Stimulated activated CD4-positive, alpha-beta T cell treated with anti-CD3 and anti-CD28 coated beads, Interleukin-15, amount 100 ng/mL, for 24 hours (primary cell): ENCODE results near the gene USP22.
"Not testable (repeated sequence)": the region's sequence is repeated elsewhere in the genome, so short reads cannot be mapped to it uniquely, and the experiment has no call there.

ENCODE experiments used
- DNase-seq: peaks from one replicate; pipeline ENCODE4 v3.0.0-alpha.2; 2020

The USP22 gene

GRCh38 chr17:21042458-21043295, at the start of gene USP22:
USP22 (minus strand) TSS chr17:21043011; CDS start chr17:21042835, 176 bp downstream.
- DNase-seq = peak; percentile 49

- DNase-seq = no peak
Observed at GRCh38 chr17:21090902-21091618, 48.2 kb upstream of the USP22 start.

GRCh38 chr17:21089933-21090901, 47.4 kb upstream of the USP22 start:
- DNase-seq = no peak

DNA sequence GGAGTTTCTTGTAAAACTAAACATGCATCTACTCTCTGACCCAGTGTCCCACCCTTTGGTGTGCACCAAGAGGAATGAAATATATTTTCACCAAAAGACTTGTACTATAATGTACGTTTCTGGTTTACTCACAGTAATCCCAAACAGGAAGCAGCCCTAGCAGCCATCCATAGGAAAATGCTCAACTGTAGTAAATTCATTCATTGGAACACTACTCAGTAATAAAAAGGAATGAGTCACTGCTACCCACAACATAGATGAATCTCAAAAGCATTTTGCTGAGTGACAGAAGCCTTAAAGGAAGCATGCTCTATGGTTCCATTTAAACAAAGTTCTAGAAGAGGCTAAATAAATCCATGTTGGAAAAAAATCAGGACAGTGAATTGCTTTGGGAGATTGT, 46.3 kb upstream of the USP22 start:
- no peak for DNase-seq

DNA sequence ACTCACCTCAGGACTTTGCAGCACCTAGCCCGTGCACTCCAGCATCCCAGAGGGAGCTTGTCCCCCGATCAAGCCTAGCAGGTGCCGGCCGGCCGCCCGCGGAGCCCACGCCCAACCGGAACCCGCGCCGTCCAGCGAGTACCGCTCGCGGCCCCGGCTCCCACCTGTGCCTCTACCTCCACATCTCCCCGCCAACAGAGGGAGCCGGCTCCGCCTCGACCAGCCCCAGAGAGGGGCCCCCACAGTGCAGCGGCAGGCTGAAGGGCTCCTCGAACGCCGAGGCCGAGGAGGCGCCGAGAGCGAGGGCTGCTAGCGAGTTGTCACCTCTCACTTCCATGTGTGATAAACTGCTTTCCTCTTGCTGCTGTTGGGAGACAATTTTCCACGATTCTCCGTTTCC, 42.9 kb upstream of the USP22 start:
- no peak for DNase-seq

DNA sequence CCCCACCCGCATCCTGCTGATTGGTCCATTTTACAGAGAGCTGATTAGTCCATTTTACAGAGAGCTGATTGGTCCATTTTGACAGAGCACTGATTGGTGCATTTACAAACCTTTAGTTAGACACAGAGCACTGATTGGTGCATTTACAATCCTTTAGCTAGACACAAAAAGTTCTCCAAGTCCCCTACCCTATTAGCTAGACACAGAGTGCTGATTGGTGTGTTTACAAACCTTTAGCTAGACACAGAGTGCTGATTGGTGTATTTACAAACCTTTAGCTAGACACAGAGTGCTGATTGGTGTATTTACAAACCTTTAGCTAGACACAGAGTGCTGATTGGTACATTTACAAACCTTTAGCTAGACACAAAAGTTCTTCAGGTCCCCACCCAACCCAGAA, 42.5 kb upstream of the USP22 start:
- DNase-seq = not testable (repeated sequence)

DNA sequence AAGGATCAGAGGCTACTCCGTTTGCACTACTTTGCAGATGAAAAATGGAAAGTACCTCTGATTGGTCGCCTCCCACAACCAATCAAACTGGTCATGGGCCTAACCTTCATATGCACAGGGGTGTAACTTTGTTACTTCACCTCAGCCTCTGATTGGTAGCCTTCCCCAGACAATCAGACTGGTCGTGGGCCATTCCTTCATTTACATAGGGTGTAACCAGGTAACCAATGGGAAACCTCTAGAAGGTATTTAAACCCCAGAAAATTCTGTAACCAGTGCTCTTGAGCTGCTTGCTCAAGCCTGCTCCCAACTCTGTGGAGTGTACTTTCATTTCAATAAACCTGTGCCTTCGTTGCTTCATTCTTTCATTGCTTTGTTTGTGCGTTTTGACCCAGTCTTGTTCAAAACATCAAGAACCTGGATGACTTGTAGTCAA, 39.2 kb upstream of the USP22 start:
- DNase-seq = no peak

DNA sequence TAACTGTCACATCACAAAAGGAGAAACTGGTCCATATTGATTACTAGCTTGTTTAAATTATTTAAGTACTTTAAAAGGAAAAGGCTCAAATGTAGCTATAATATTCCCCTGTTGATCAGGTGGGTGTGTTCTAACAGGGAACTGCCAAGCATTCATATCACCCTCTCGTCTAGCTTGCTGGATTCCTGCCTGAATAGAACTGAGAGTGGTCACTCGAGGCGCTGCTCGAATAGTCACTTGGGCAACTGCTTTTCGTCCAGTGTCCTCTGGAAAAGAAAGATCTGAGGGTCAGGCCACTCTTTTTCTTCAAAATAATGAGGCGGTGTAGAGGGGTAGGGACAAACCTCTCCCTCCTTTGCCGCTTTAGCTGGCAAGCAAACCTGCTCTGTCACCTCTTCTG, 36.4 kb upstream of the USP22 start:
- DNase-seq = no peak

DNA sequence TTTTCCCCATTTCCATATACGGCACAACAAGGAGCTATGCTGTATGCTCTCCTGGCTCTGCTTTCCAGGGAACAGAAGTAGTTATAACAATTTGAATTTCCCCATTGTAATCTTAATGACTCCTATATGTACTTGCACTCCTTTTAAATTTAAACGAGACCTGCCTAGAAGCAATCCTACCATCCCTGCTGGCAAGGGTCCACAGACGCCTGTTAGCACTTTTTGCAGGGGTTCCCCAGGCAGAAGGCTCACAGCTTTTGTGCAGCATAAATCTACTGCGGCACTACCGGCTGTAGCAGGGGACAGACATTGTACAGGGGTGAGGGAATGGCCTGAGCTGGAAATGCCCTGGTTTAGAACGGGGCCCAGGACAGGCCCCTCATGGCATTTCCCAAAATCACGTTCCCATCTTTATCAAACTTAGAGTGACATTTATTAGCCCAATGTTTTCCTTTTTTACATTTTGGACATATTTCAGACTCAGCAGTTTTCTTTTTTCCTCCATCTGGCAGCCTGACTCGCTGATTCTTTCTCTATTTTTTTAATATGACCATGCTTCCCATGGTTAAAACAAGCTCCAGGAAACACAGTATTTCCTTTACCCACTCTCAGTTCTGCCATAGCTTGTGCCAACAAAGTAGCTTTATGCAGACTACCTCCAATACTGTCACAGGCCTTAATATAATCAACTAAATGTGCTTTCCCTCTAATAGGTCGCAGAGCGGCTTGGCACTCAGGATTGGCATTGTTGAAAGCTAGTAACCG, 35.4 kb upstream of the USP22 start:
- no peak for DNase-seq

DNA sequence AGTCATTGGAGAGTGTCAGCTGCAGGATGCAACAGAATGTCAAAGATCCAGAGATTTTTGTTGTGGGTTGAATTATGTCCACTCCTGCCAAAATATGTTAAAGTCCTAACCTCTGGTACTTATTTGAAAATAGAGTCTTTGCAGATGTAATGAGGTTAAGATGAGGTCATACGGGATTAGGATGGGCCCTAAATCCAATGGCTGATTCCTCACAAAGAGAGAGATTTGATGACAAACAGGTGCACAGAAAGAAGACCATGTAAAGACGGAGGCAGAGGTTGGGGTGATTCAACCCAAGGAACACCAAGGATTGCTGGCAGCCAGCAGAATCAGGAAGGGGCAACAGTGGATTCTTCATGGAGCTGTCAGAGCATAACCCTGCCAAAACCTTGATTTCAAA, 34.5 kb upstream of the USP22 start:
- DNase-seq = no peak

DNA sequence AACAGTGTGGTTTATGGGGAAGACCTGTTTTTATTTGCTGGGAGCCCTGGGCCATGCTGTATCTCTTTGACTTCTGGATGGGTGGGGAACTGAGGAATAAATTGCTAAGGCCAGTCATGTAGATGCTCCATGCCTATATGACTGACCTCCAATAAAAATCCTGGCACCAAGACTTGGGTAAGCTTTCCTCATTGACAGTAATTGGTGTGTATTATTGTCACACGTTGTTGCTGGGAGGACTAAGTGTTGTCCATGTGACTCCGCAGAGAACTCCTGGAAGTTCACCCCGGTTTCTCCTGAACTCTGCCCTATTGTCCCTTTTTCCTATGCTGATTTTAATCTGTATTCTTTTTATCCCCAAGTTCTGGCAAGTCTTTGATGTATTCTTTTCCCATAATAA, 33.4 kb upstream of the USP22 start:
- DNase-seq = no peak

DNA sequence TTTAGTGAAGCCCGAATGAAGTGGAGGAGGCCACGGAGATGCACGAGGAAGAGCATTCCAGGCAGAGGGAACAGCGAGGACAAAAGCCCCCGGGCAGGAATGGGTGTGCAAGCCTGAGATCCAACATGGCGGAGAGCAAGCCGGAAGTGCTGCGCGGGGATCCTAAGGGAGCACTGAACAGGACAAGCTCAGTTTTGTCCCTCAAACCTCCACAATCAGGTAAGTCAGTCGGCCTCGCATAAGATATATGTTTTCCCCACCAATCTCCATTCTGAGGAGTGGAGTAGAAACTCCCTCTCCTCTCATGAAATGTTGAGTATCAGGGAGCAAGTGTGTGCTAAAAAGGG, 32.9 kb upstream of the USP22 start:
- DNase-seq = no peak

DNA sequence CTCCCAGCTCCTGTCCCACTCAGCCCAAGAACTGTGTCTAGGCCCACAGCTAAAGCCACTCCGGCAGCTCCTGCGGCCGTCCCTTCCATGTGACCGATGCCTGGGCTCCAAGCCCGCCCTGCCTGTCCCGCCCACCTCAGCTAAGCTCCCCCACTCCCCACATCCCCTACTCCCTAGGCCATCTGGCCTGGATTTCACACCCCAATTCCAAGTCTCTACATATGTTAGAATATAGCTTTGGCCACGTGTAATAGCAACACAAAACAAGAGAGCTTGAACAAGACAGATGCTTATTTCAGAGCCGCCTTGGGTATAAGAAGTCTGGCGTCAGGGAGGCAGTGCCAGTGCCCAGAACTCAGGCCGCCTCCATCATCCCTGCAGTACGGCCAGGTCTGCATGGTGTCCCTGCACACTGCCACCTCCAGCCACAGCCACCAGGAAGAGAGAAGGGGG, 30.0 kb upstream of the USP22 start:
- no peak for DNase-seq

GRCh38 chr17:21066394-21066793, 23.6 kb upstream of the USP22 start:
- no peak for DNase-seq

DNA sequence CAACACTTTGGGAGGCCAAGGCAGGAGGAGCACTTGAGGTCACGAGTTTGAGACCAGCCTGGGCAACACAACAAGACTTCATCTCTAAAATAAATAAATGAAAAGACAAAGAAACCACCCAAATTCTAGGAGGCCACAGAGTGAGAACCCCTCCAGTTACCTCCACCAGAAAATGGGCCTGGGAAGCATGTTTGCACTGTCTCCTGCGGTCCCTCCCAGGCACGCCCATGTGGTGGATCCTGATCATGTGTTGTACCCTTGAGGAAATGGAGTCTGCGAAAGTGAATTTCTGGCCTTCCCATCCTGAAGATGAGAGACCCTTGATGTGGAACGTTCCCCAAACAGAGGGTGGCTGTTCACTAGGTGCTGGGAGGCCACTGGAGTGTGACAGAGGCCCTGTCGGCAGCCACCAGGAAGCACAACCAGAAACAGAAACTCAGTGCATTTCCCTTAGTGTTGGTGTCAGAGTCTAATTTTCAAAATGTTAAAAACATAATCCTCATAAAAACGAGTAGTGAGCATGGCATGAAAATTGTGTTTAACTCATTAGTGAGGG, 19.2 kb upstream of the USP22 start:
- DNase-seq = no peak

GRCh38 chr17:21061158-21061835, 18.5 kb upstream of the USP22 start:
- no peak for DNase-seq

GRCh38 chr17:21059761-21060160, 16.9 kb upstream of the USP22 start:
- DNase-seq = no peak

- no peak for DNase-seq
Observed at GRCh38 chr17:21058098-21058893, 15.5 kb upstream of the USP22 start.

GRCh38 chr17:21053056-21053455, 10.2 kb upstream of the USP22 start:
- DNase-seq = not testable (repeated sequence)

GRCh38 chr17:21049457-21049856, 6.6 kb upstream of the USP22 start:
- DNase-seq = no peak

- no peak for DNase-seq
Observed at GRCh38 chr17:21046216-21046615, 3.4 kb upstream of the USP22 start.
